K562 (cell line): ENCODE measurements around the gene ESPN. TPM values are rescaled to one million over a fixed set of nuclear protein-coding genes. Genes with fewer than 3 reads are reported as not detected.
A peak's percentile ranks its signal among the peaks of the same experiment; 100 is the strongest.

Experiments used
- ATAC-seq: fragments of 200-7000 bp; cut with Tn5 transposase; 3 replicates; pipeline ENCODE4 v1.9.1; 2020; ENCODE audit warnings: moderate library complexity
- BruUV-seq: library from RNA; stranded (reverse); fragments of 400-500 nt; replicated peaks from 2 replicates; lab custom pipeline; 2021; lab: Mats Ljungman, UMichigan
- CTCF ChIA-PET: fragments of 300-600 bp; formaldehyde crosslinking; extraction: SDS; loops from one replicate; lab custom pipeline; 2021; ENCODE audit warnings: low intra/inter-chr PET ratio; lab: Yijun Ruan, JAX
- POLR2A ChIA-PET: fragments of 300-600, 350-650 bp; sonication (Branson Sonifier 250); formaldehyde crosslinking; extraction: SDS; loops from one replicate; lab custom pipeline; 2021; ENCODE audit warnings: antibody characterized with exemption, inconsistent platforms; lab: Yijun Ruan, JAX
- DNase-seq, 4 experiments: peaks; one replicate each; pipeline versions ENCODE4 v3.0.0 to v3.0.0-alpha.2; 2011 to 2018; ENCODE audit warnings: low spot score in 3 of 4, mixed read lengths in 3 of 4; ENCODE audit errors: extremely low read depth in 1 of 4
- FAIRE-seq: peaks from 2 replicates; lab custom pipeline; 2011; peaks lifted over from hg19 to GRCh38; lab: Jason Lieb, UNC
- H2AFZ ChIP-seq: 2 replicates; pipeline ENCODE4 v1.6.0; 2011; ENCODE audit warnings: low read depth, low read length, control low read depth, inconsistent platforms
- H3K27ac ChIP-seq: fragments of 200-600 bp; 3 replicates; pipeline ENCODE4 v1.8.0; 2011; ENCODE audit warnings: low read depth, mild to moderate bottlenecking, control low read depth, inconsistent platforms, low read length, moderate library complexity, mixed read lengths; ENCODE audit errors: extremely low read depth
- H3K27me3 ChIP-seq, 2 experiments: fragments of 300-600 bp in 1 of 2; 2 replicates in 1 of 2; 3 replicates in 1 of 2; pipeline versions ENCODE4 v1.6.0 to v1.8.0; 2011; ENCODE audit warnings: inconsistent platforms in 2 of 2, low read length in 2 of 2, mild to moderate bottlenecking in 1 of 2, mixed read lengths in 1 of 2, moderate library complexity in 1 of 2; ENCODE audit not compliant: control insufficient read depth in 2 of 2, insufficient read depth in 2 of 2
- H3K36me3 ChIP-seq: fragments of 300-600 bp; 3 replicates; pipeline ENCODE4 v1.8.0; 2011; ENCODE audit warnings: mild to moderate bottlenecking, low read length, inconsistent platforms; ENCODE audit not compliant: control insufficient read depth, insufficient read depth
- H3K4me1 ChIP-seq, 2 experiments: fragments of 200-600 bp in 1 of 2; replicated peaks in 1 of 2; 2 replicates in 1 of 2; 3 replicates in 1 of 2; pipeline versions ENCODE4 v1.5.1 to v1.8.0; 2011; ENCODE audit warnings: inconsistent platforms in 2 of 2, low read length in 2 of 2, mild to moderate bottlenecking in 1 of 2, mixed read lengths in 1 of 2, moderate library complexity in 1 of 2; ENCODE audit not compliant: control insufficient read depth in 2 of 2, insufficient read depth in 2 of 2
- H3K4me2 ChIP-seq: 2 replicates; pipeline ENCODE4 v1.6.1; 2011; ENCODE audit warnings: low read length, control low read depth, inconsistent platforms, mixed read lengths; ENCODE audit not compliant: insufficient read depth
- H3K4me3 ChIP-seq: fragments of 200-600 bp; sonication (generic), shearing (Covaris generic); 2 replicates; pipeline ENCODE4 v1.5.1; 2016; ENCODE audit warnings: control low read depth, inconsistent platforms
- H3K79me2 ChIP-seq: fragments of 200-600 bp; 3 replicates; pipeline ENCODE4 v1.8.0; 2011; ENCODE audit warnings: low read length, inconsistent platforms; ENCODE audit not compliant: control insufficient read depth, insufficient read depth
- H3K9ac ChIP-seq, 2 experiments: 2 replicates each; pipeline versions ENCODE4 v1.6.0 to v1.6.1; 2011; ENCODE audit warnings: low read depth in 2 of 2, low read length in 2 of 2, control low read depth in 1 of 2, inconsistent platforms in 1 of 2, mild to moderate bottlenecking in 1 of 2, mixed read lengths in 1 of 2; ENCODE audit not compliant: insufficient read depth in 1 of 2
- H3K9me1 ChIP-seq: one replicate; pipeline ENCODE4 v1.6.0; 2011; ENCODE audit warnings: inconsistent platforms, mild to moderate bottlenecking, low read length, moderate library complexity; ENCODE audit not compliant: control insufficient read depth, insufficient read depth
- H3K9me3 ChIP-seq: replicated peaks from 2 replicates; pipeline ENCODE4 v1.5.1; 2011; ENCODE audit warnings: low read depth, low read length, inconsistent platforms; ENCODE audit not compliant: control insufficient read depth, insufficient read depth
- H4K20me1 ChIP-seq: replicated peaks from 2 replicates; pipeline ENCODE4 v1.6.1; 2011; ENCODE audit warnings: low read length, inconsistent platforms, mixed read lengths; ENCODE audit not compliant: control insufficient read depth, insufficient read depth
- FOXP1 ChIP-seq: sonication (generic); formaldehyde crosslinking; IDR thresholded peaks from 2 replicates; pipeline ENCODE4 v1.8.0; 2022; ENCODE audit warnings: mild to moderate bottlenecking, missing genetic modification reagents
- GTF2A2 ChIP-seq: IDR thresholded peaks from 2 replicates; pipeline ENCODE4 v1.6.1; 2016; ENCODE audit warnings: mild to moderate bottlenecking, missing genetic modification characterization, missing compliant biosample characterization
- PHF20 ChIP-seq: fragments of 450-650 bp; IDR thresholded peaks from 2 replicates; pipeline ENCODE4 v1.6.1; 2018; ENCODE audit not compliant: partially characterized antibody
- TAF1 ChIP-seq: IDR thresholded peaks from 2 replicates; pipeline ENCODE4 v1.6.1; 2011; ENCODE audit warnings: mild to moderate bottlenecking, low read length, moderate library complexity; ENCODE audit not compliant: insufficient read depth, control insufficient read depth, severe bottlenecking; ENCODE audit errors: extremely low read depth
- ZKSCAN1 ChIP-seq: fragments of 150-350 bp; IDR thresholded peaks from 2 replicates; pipeline ENCODE4 v1.6.1; 2016; ENCODE audit warnings: low read depth, low read length
- ZNF699 ChIP-seq: fragments of 250-450 bp; sonication (Bioruptor Pico); IDR thresholded peaks from 2 replicates; pipeline ENCODE4 v1.8.0; 2021; ENCODE audit warnings: mild to moderate bottlenecking, moderate library complexity; ENCODE audit not compliant: insufficient replicate concordance
- ZSCAN29 ChIP-seq: fragments of 450-650 bp; IDR thresholded peaks from 2 replicates; pipeline ENCODE4 v1.6.1; 2017
- WGBS: fragments of 100-300 bp; shearing (Covaris generic); methylation state at CpG from one replicate; pipeline ENCODE4 v1.1.6; 2016; ENCODE audit warnings: low coverage, mixed read lengths; ENCODE audit not compliant: insufficient coverage; ENCODE audit errors: missing lambda C conversion rate; 5-methylcytosine and 5-hydroxymethylcytosine counted together
- in situ Hi-C: fragments of 300-500 bp; cut with MboI; formaldehyde crosslinking; loops from 4 replicates; pipeline ENCODE4 v1.15.0; 2018; ENCODE audit warnings: inconsistent platforms, mixed read lengths
- intact Hi-C: fragments of 100-400 bp; cut with micrococcal nuclease; formaldehyde crosslinking; loops from 2 replicates; pipeline ENCODE4 v1.14.2; 2022
- polyA plus RNA-seq, 8 experiments: library from polyadenylated mRNA; depleted of rRNA in 4 of 8; stranded (reverse) in 5 of 8; unstranded in 3 of 8; fragments of >200 nt; fragmentation: Nextera tagmentation in 2 of 8; fragmentation: Illumina TruSeq in 1 of 8; extraction: Ambion mirVana in 2 of 8; extraction: Trizol in 1 of 8; gene quantifications; 2 replicates each; pipeline versions ENCODE4 v1.2.1 to v1.2.3, GENCODE V29; 2011 to 2014; ENCODE audit warnings: inconsistent platforms in 1 of 8, missing spikeins in 1 of 8
- total RNA-seq, 7 experiments: library from RNA; depleted of rRNA in 6 of 7; stranded (reverse); fragments of >200 nt in 6 of 7; fragmentation: Illumina TruSeq in 2 of 7; extraction: Trizol in 2 of 7; gene quantifications; 2 replicates each; pipeline versions ENCODE4 v1.2.1 to v1.2.3, GENCODE V29; 2011 to 2021; ENCODE audit warnings: low replicate concordance in 1 of 7
- TF ChIP-seq, protein P1 (sequence below): fragments of 450-650 bp; IDR thresholded peaks from 2 replicates; pipeline ENCODE4 v1.6.1; 2016

The ESPN gene
- total and polyA plus RNA-seq, 9 of the 15 experiments (the other 6 are each of a cell fraction or from before 2014, with no cell fraction given) = 0.07 to 1.2 (median 0.45) TPM; not detected in 3

DNA sequence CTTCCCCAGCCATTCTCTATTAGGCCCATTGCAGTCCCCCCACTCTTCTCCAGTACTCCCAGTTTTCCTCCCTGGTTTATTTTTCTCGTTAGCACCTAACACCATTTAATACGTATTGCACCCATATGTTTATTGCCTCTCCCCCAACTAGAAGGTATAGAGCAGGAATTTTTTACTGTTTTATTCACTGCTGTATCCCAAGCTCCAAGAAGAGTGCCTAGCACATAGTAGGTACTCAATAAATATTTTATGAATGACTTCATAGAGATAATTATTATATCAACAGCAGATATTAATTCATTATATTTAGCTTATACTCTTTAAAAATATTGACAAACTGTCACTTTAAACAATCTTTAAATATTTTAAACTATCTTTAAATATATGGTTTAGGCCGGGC lies 25.3 kb upstream of the ESPN start:
- in situ Hi-C loops (no loop called here), intact Hi-C loops (no loop called here)
- Histone ChIP-seq H3K36me3 (no peaks in the 10 kb centered on the region), H3K9me1 (no peaks in the 10 kb centered on the region), H3K4me3 (no peak overlapping the region), H3K4me1 (peaks cover 1 to 12% of the 10 kb centered on the region in 2 experiments; a peak in 3 of 5 replicates), H3K9me3 (no peaks in the 10 kb centered on the region), H3K9ac (no peak overlapping the region), H3K27ac (no peak overlapping the region), H3K79me2 (peaks cover under 1% of the 10 kb centered on the region; the same call in 1 of the 3 replicates), H4K20me1 (no peaks in the 10 kb centered on the region), H3K4me2 (no peak overlapping the region), H3K27me3 (peaks cover 0 to 3% of the 10 kb centered on the region in 2 experiments; a peak in 3 of 5 replicates), H2AFZ (no peak overlapping the region)
- TF ChIP-seq, protein P1, sequence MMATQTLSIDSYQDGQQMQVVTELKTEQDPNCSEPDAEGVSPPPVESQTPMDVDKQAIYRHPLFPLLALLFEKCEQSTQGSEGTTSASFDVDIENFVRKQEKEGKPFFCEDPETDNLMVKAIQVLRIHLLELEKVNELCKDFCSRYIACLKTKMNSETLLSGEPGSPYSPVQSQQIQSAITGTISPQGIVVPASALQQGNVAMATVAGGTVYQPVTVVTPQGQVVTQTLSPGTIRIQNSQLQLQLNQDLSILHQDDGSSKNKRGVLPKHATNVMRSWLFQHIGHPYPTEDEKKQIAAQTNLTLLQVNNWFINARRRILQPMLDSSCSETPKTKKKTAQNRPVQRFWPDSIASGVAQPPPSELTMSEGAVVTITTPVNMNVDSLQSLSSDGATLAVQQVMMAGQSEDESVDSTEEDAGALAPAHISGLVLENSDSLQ = no peak
- no peak for TF ChIP-seq FOXP1 (CRISPR knock-in tag)
- TF ChIP-seq ZNF699 (CRISPR knock-in tag) = no peak
- no peak for TF ChIP-seq GTF2A2
- no peak for TF ChIP-seq TAF1
- TF ChIP-seq PHF20 = no peak
- no peak for TF ChIP-seq ZSCAN29
- TF ChIP-seq ZKSCAN1 = peak; percentile 78
- no peak for DNase-seq
- BruUV-seq = no TSS peak
- 50% methylated on average over 3 of the region's 3 CpGs for WGBS
- ATAC-seq = no peak
- ChIA-PET POLR2A (no interaction called here), CTCF (interaction anchor here (0.6 kb wide), 1 partner anchor 279 kb away, joined by 6 read pairs; no protein-coding TSS in a partner anchor)
- FAIRE-seq = no peak
